ENCODE results near the gene CDKN1A. TPM values are rescaled to one million over a fixed set of nuclear protein-coding genes. Genes with fewer than 3 reads are reported as not detected.

CDKN1A gene
- total and polyA plus RNA-seq, 12 donors, result 23.3 to 357 (median 61.2) TPM

- no peaks in the 10 kb centered on the region for H3K36me3 ChIP-seq
- intact Hi-C loops (cut with DNase I), result loop anchor here in 2 of 10 donors (5.0 kb wide), 1 partner anchor 35 kb away; no protein-coding TSS in a partner anchor
- ATAC-seq (no peak), DNase-seq (no peak)
- no peak overlapping the region for H3K4me3 ChIP-seq
- peaks cover 0 to 5% (median 0%) of the 10 kb centered on the region in 11 donors for H3K9me3 ChIP-seq
- TF ChIP-seq CTCF (IDR thresholded peaks at IDR 0.05), result no peak
- peaks cover 0 to 27% (median 13%) of the 10 kb centered on the region in 9 donors for H3K4me1 ChIP-seq
- WGBS, 2 donors, result 85 to 89% methylated on average over 6 of the region's 6 CpGs
- no peak overlapping the region for H3K27ac ChIP-seq
- no peaks in the 10 kb centered on the region for H3K27me3 ChIP-seq
These were observed 6.7 kb upstream of the CDKN1A start for GRCh38 chr6:36671687-36672375.

- Histone ChIP-seq H3K9me3 (peaks cover 0 to 5% (median 0%) of the 10 kb centered on the region in 11 donors), H3K27me3 (no peaks in the 10 kb centered on the region), H3K4me1 (peaks cover 0 to 33% (median 17%) of the 10 kb centered on the region in 9 donors), H3K4me3 (no peak overlapping the region), H3K36me3 (no peaks in the 10 kb centered on the region), H3K27ac (no peak overlapping the region)
- ATAC-seq (no peak), DNase-seq (no peak)
- 66 to 72% methylated on average over 10 of the region's 10 CpGs for WGBS, 2 donors
- intact Hi-C loops (cut with DNase I), result loop anchor here in 2 of 10 donors (5.0 kb wide), 1 partner anchor 37 kb away; no protein-coding TSS in a partner anchor
- no peak for TF ChIP-seq CTCF (IDR thresholded peaks at IDR 0.05)
These were observed 4.6 kb upstream of the CDKN1A start for GRCh38 chr6:36673882-36674281.

- no peak for TF ChIP-seq CTCF (IDR thresholded peaks at IDR 0.05)
- DNase-seq, result no peak
- H3K27me3 ChIP-seq, result no peaks in the 10 kb centered on the region
- peaks cover 0 to 5% (median 0%) of the 10 kb centered on the region in 11 donors for H3K9me3 ChIP-seq
- H3K27ac ChIP-seq, result no peak overlapping the region
- ATAC-seq, result no peak
- no peak overlapping the region for H3K4me3 ChIP-seq
- intact Hi-C loops (cut with DNase I), result loop anchor here in 3 of 10 donors (5.0 kb wide), 2 partner anchors 38 to 48 kb away; no protein-coding TSS in a partner anchor
- no peaks in the 10 kb centered on the region for H3K36me3 ChIP-seq
- H3K4me1 ChIP-seq, result peaks cover 0 to 39% (median 18%) of the 10 kb centered on the region in 9 donors
- WGBS, 2 donors, result 92 to 94% methylated on average over 7 of the region's 7 CpGs
These were observed 3.6 kb upstream of the CDKN1A start for GRCh38 chr6:36674942-36675341.

GRCh38 chr6:36676141-36677058 is 2.1 kb upstream of the CDKN1A start:
- intact Hi-C loops (cut with DNase I), result loop anchor here in 1 of 10 donors (5.0 kb wide), 1 partner anchor 49 kb away; no protein-coding TSS in a partner anchor
- no peaks in the 10 kb centered on the region for H3K9me3 ChIP-seq
- H3K36me3 ChIP-seq, result no peaks in the 10 kb centered on the region
- H3K4me3 ChIP-seq, result no peak overlapping the region
- peaks cover 4 to 47% (median 25%) of the 10 kb centered on the region in 9 donors for H3K4me1 ChIP-seq
- 74 to 80% methylated on average over 4 of the region's 4 CpGs for WGBS, 2 donors
- H3K27ac ChIP-seq, result peak overlapping the region in 9 of 10 donors; percentile 7 to 100 (median 98)
- DNase-seq, result no peak
- no peaks in the 10 kb centered on the region for H3K27me3 ChIP-seq
- no peak for ATAC-seq
- TF ChIP-seq CTCF (IDR thresholded peaks at IDR 0.05), result no peak
